ENCODE data around the gene JAKMIP3.

The JAKMIP3 gene

DNA sequence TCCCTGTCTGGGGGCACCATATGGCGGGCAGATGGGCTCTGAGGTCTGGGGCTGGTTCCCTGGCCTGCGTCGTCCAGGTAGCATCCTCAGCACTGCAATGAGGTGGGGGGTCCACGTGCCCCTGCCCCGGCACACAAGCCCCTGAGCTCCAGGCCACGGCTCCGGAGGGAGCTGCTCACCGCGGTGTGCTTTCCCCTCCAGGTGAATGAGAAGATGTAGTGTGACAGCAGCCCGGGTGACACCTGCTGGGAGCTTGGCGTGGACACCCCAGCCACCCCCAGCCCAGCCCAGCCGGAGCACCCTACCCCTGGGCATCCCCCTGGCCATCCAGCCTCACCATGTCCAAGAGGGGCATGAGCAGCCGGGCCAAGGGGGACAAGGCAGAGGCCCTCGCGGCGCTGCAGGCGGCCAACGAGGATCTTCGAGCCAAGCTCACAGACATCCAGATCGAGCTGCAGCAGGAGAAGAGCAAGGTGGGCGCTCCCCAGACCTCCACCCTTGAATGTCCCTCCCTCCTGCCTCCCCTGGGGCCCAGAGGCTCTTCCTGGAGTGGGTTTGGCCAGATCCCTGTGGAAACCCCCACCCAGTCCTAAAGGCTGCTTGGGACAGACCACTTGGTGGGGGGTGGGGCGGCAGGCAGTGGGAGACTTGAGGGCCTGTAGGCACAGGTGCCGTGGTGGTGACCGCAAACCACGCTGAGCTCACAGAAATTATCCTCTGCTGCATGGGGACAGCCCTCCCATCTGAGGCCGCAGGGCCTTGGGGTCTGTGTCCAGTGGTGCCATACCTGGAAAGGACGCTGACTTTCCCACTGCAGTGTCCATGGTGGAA, 38.9 kb downstream of the JAKMIP3 start:
- DNase-seq: no peak
- in situ Hi-C loops (cut with HindIII; ENCODE audit: low pct_ligation_motif_present, low pct_unique_long_range_greater_than_20kb, low sequenced_read_pairs): no loop called here

GRCh38 chr10:132105302-132105995, 39.7 kb downstream of the JAKMIP3 start:
- in situ Hi-C loops (cut with HindIII; ENCODE audit: low pct_ligation_motif_present, low pct_unique_long_range_greater_than_20kb, low sequenced_read_pairs): no loop called here

DNA sequence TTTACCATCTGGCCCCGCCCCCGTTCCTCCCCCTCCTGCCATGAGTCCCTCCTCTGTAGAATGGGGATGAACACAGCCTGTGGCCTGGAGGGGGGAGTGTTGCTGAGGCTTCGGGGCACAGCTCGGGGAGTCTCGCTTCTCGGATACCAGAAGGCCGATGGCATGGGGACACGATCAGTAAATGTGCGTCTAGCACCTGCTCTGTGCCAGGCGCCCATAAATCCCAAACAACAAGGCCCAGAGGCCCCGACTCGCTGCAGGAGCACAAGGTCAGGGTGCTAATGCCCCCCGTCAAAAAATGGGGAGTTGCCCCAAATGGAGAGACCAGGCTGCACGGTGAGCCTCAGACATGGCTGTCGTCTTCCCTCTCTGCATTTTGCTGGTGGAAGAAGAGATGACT, 40.7 kb downstream of the JAKMIP3 start:
- in situ Hi-C loops (cut with HindIII; ENCODE audit: low pct_ligation_motif_present, low pct_unique_long_range_greater_than_20kb, low sequenced_read_pairs): no loop called here
- DNase-seq: no peak

More at GRCh38 chr10:132105302-132105995, 39.7 kb downstream of the JAKMIP3 start:
- DNase-seq: no peak

DNA sequence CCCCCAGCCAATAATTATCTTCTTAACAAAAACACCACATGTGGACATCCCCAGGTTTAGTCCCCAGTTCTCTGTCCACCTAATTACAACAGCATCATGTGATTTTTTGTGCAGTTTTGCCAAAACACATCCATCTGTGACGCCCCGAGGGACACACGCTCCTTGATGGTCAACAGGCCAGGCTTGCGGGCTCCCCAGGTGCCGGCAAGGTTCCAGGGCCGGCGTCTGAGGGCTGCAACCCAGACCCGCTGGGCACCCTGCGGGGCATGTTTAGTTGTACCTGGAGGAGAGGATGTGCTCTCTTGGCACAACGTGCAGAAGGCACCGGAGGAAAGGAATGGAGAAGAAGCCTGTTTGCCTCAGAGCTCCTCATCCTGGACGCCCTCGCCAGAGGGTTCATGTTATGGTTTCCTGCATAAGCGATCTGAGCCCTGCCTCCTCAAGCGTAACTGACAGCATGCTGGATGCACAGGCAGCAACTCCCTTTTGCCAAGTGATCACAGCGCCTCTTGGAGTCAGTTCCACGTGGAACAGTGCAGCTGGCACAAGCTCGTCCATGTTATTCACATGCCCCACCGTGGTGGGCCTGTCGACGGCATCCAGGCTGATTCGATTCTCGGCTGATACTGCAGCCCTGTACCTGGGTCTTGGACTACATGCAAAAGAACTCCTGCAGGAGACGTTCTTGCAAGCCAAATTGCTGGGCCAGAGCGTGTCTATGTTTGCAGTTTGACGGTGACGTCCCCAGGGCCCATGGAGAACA, 41.6 kb downstream of the JAKMIP3 start:
- DNase-seq: peak; percentile 57
- in situ Hi-C loops (cut with HindIII; ENCODE audit: low pct_ligation_motif_present, low pct_unique_long_range_greater_than_20kb, low sequenced_read_pairs): no loop called here

GRCh38 chr10:132107949-132108877, 42.5 kb downstream of the JAKMIP3 start:
- DNase-seq: no peak

GRCh38 chr10:132109341-132110110, 43.8 kb downstream of the JAKMIP3 start:
- in situ Hi-C loops (cut with HindIII; ENCODE audit: low pct_ligation_motif_present, low pct_unique_long_range_greater_than_20kb, low sequenced_read_pairs): no loop called here
- no peak for DNase-seq

More at GRCh38 chr10:132107949-132108877, 42.5 kb downstream of the JAKMIP3 start:
- in situ Hi-C loops (cut with HindIII; ENCODE audit: low pct_ligation_motif_present, low pct_unique_long_range_greater_than_20kb, low sequenced_read_pairs): no loop called here

- in situ Hi-C loops (cut with HindIII; ENCODE audit: low pct_ligation_motif_present, low pct_unique_long_range_greater_than_20kb, low sequenced_read_pairs): no loop called here
- DNase-seq: no peak
These were observed 44.4 kb downstream of the JAKMIP3 start for GRCh38 chr10:132110111-132110521.

GRCh38 chr10:132110713-132111112, 45.0 kb downstream of the JAKMIP3 start:
- in situ Hi-C loops (cut with HindIII; ENCODE audit: low pct_ligation_motif_present, low pct_unique_long_range_greater_than_20kb, low sequenced_read_pairs): no loop called here
- DNase-seq: no peak

DNA sequence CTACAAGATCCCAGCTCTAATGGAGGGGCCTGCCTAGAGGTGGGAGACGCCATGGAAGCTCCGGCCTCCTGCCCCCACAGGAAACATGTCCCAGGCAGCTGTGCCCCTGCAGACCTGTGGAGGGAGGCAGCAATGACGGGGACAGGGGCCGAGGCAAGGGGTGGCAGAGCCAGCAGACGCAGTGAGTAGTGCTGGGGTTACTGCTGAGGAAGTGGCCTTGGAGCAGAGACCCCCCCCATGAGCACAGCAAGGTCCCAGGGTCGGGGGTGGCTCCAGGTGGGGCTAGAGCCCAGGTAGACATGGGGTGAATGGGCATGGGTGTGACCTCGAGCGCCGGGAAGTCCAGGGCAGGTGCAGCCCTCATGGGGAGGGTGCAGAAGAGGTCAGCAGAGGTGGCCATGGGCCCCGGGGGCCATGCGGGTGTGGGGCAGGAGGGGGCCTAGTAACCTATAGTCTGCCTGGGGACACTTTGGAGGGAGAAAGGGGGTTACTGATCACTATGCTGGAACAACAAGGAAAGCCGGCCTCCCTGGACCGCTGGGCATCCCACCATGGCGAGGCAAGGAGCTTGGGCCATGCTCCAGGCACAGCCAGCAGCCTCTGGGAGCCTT, 45.5 kb downstream of the JAKMIP3 start:
- in situ Hi-C loops (cut with HindIII; ENCODE audit: low pct_ligation_motif_present, low pct_unique_long_range_greater_than_20kb, low sequenced_read_pairs): no loop called here
- DNase-seq: no peak

DNA sequence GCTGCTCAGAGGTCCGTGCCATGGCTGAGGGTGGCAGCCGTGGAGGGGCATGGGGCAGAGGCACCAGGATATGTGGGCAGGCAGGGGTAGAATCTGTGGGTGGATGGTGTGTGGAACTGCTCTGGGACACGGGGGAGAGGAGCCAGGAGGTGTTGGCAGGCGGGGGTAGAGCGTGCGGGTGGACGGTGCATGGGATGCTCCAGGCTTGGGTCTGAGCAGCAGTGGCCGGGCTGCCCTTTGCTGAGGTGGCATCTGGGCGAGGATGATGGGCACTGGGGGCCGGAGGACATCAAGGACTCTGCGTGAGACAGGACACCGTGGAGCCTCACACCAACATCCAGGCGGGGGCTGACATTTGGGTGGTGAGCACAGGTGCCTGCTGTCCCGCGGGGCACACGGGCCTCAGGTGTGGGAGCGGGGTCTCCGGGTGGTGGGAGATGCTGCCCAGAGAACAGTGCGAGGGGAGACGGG, 46.2 kb downstream of the JAKMIP3 start:
- no peak for DNase-seq
- in situ Hi-C loops (cut with HindIII; ENCODE audit: low pct_ligation_motif_present, low pct_unique_long_range_greater_than_20kb, low sequenced_read_pairs): no loop called here

DNA sequence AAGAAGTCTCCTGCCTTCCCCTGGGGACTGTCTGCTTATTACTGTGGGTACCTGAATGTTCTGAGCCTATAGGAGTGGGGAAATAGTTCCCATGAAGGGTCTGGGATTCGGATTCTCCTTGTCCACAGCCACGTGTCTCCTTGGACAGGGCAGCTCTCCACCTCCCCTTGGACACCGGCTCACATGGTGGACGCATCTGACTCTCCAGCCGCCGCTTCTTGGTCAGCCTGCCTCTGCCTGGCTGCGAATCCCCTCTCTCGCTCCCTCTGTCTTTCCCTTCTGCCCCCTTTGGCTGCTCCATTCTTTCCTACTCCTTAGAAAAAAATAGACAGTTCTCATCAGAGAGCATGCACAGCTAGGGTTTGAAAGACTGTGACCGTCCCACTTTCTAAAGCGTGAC, 46.9 kb downstream of the JAKMIP3 start:
- in situ Hi-C loops (cut with HindIII; ENCODE audit: low pct_ligation_motif_present, low pct_unique_long_range_greater_than_20kb, low sequenced_read_pairs): no loop called here

GRCh38 chr10:132113206-132113605, 47.5 kb downstream of the JAKMIP3 start:
- DNase-seq: no peak
- in situ Hi-C loops (cut with HindIII; ENCODE audit: low pct_ligation_motif_present, low pct_unique_long_range_greater_than_20kb, low sequenced_read_pairs): no loop called here

More for the DNA sequence above, 46.9 kb downstream of the JAKMIP3 start:
- no peak for DNase-seq

DNA sequence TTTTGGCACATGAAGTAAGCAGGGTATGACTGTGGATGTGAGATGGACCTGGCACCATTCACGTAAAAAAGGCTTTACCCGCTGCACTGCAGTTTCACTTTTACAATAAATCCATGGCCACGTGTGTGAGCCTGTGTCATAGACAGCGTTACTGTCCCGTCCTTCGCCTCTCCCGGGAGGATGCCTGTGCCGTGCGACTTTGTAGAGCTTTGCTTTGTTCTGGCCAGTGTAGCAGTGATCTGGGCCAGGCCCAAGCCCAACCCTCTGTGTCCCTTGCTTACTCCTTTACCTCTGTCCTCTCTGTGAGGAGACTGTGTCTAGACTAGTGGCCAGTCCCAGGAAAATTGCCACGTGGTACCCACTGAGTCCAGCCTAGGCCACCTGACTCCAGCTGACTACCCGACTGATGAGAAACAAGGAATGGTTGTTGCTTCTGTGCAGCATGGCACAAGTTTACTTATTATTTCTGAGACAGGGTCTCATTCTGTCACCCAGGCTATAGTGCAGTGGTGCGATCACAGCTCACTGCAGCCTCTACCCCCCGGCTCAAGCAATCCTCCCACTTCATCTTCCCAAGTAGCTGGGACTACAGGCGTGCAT, 48.1 kb downstream of the JAKMIP3 start:
- no peak for DNase-seq
- in situ Hi-C loops (cut with HindIII; ENCODE audit: low pct_ligation_motif_present, low pct_unique_long_range_greater_than_20kb, low sequenced_read_pairs): no loop called here

GRCh38 chr10:132114953-132115520, 49.3 kb downstream of the JAKMIP3 start:
- no peak for DNase-seq
- in situ Hi-C loops (cut with HindIII; ENCODE audit: low pct_ligation_motif_present, low pct_unique_long_range_greater_than_20kb, low sequenced_read_pairs): no loop called here
